HG02798 (cell line): Measurements from ENCODE around the gene KCNE4.
A peak's percentile ranks its signal among the peaks of the same experiment; 100 is the strongest.

Experiments
- ATAC-seq: cut with Tn5 transposase; IDR thresholded peaks from one replicate; pipeline ENCODE4 v1.9.1; 2021; ENCODE audit warnings: mild to moderate bottlenecking; ENCODE audit not compliant: unreplicated experiment, poor library complexity

The KCNE4 gene

DNA sequence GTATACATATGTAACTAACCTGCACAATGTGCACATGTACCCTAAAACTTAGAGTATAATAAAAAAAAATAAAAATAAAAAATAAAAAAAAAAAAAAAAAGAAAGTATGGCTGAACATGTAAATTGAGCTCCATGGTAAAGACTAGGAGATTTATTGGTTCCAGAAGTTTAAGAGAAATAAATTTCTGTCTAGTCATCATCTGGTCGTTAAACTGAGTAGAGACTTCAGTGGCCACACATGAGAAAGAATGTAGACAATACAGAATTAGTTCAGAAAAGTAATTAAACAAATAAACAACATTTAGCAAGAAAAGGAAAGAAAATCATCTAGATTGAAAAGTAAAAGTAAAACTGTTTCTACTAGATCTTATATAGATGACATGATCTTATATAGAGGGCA, 12.4 kb upstream of the KCNE4 start:
- ATAC-seq, result no peak

GRCh38 chr2:223040527-223040926, 11.5 kb upstream of the KCNE4 start:
- ATAC-seq, result no peak

GRCh38 chr2:223041527-223042109, 10.4 kb upstream of the KCNE4 start:
- ATAC-seq, result no peak

GRCh38 chr2:223042284-223042683, 9.7 kb upstream of the KCNE4 start:
- ATAC-seq, result no peak

- ATAC-seq, result no peak
Observed at GRCh38 chr2:223042704-223043118, 9.3 kb upstream of the KCNE4 start.

- ATAC-seq, result no peak
Observed at GRCh38 chr2:223043164-223043941, 8.6 kb upstream of the KCNE4 start.

DNA sequence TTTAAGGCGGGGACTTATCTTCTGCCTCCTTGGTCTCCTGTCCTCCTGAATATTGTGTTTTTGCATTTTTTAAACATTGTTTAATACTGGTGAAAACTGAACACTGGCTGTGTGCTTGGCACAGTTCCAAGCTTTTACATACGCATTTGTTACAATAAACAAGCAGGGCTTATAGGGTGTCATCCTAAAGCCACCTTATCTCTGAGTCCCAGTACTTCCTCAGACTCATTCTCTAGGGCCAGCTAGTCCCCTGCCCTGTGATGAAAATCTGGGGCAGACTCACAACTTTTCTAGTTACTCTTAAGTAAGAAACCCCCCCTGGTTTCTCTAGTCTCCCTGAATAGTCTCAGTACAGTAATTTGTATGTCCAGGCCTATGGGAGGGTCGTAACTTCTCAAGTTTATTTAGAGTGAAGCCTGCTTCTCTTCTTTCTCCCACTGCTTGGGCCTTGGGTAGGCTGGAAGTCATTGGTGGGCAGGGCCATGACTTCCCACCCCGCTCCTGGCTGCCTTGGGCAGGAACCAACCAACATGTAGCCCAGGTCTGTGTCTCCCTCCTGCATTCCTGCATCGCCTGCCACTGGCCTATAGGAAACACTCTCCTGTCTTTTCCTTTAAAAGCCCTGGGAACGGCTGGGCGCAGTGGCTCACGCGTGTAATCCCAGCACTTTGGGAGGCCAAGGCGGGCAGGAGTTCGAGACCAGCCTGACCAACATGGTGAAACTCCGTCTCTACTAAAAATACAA, 7.7 kb upstream of the KCNE4 start:
- no peak for ATAC-seq

GRCh38 chr2:223044916-223045700, 6.9 kb upstream of the KCNE4 start:
- ATAC-seq, result no peak

GRCh38 chr2:223046470-223047040, 5.4 kb upstream of the KCNE4 start:
- no peak for ATAC-seq

DNA sequence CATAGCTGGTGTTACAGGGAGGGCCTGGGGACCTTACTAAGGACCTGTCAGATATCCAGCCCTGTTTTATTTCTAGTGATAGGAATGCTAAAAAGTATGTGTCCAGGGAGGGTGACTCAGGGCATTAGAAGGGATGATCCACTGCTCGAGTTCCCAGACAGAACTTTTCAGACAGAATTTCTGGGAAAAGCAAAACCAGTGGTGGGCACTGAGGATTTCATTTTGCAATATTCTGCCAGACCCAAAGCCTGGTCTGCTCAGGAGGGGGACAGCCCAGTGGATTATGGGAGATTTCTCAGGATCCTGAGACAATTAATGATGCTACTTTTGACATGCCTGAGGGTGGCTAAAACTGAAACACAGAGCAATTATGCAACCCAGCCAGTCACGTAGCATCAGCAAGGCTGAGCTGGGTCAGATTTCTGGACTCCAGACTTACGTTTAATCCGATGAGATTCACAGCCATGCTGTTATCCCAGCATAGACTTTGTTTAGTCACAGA, 4.7 kb upstream of the KCNE4 start:
- ATAC-seq, result no peak

- ATAC-seq, result peak; percentile 63
Observed at GRCh38 chr2:223048519-223048918, 3.5 kb upstream of the KCNE4 start.

DNA sequence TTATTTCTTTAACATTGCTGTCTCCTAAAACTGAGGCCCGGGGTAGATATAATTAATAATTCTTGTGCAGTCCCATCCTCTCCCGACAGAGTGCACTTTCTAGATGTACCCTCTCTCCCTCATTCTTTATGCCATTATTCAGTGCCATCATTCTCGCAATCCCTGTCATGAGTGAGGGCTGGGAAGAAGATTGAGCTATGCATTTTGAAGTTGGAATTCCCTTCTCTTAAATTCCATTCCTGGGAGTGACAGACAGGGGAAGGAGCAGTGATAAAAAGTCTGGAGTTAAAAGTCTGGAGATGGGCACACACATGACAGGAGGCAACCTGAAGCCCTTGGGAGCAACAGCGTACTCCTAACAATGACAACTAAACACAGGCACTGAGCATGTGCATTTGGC, 2.6 kb upstream of the KCNE4 start:
- no peak for ATAC-seq

GRCh38 chr2:223050188-223050587, 1.8 kb upstream of the KCNE4 start:
- ATAC-seq, result no peak

DNA sequence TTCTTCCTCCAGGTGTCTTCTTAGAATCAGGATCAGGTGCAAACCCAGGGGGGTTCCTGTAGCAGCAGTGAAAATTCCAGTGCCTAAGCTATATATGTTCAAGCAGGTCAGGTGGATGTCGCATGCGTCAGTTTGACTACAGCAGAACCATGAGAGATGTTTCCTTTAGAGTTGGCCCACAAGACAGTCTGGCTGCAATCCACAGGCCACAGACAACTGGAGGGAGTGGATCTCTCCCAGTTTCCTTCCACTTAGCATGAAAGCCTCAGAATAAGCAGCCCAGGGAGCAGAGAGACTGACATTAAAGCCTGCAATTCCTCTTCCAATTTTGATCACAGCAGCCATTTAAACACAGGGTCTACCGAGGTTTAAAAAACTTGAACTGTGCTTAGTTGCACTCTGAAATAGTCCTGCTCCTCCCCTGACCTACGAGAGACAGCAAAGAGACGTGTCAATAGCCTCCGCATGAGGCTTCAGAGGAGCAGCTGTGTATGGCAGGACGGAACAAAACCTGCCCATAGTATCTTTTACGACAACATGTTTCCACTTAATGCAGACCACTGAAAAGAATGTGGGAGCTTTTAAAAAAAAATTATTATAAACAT, 988 bp upstream of the KCNE4 start:
- no peak for ATAC-seq

DNA sequence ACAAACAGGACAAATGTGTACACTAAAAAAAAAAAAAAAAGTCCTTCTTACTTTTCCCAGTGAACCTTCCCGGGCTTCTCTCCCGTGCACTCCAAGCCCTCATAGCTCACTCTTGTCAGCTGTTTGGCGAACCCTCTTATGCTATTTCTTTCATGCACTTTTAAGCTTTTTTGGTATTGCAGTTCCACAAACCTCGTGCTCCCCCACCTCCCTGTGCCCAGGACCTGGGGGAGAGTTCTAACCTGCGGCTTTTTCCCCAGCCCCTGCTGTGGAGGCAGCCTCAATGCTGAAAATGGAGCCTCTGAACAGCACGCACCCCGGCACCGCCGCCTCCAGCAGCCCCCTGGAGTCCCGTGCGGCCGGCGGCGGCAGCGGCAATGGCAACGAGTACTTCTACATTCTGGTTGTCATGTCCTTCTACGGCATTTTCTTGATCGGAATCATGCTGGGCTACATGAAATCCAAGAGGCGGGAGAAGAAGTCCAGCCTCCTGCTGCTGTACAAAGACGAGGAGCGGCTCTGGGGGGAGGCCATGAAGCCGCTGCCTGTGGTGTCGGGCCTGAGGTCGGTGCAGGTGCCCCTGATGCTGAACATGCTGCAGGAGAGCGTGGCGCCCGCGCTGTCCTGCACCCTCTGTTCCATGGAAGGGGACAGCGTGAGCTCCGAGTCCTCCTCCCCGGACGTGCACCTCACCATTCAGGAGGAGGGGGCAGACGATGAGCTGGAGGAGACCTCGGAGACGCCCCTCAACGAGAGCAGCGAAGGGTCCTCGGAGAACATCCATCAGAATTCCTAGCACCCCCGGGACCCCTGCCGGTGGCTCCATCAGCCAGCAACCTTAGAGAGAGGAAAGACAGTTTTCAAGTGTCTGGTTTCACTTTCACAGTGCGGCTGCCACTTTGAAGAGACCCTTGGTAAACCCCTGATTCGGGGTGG, 826 bp downstream of the KCNE4 start:
- ATAC-seq, result no peak

DNA sequence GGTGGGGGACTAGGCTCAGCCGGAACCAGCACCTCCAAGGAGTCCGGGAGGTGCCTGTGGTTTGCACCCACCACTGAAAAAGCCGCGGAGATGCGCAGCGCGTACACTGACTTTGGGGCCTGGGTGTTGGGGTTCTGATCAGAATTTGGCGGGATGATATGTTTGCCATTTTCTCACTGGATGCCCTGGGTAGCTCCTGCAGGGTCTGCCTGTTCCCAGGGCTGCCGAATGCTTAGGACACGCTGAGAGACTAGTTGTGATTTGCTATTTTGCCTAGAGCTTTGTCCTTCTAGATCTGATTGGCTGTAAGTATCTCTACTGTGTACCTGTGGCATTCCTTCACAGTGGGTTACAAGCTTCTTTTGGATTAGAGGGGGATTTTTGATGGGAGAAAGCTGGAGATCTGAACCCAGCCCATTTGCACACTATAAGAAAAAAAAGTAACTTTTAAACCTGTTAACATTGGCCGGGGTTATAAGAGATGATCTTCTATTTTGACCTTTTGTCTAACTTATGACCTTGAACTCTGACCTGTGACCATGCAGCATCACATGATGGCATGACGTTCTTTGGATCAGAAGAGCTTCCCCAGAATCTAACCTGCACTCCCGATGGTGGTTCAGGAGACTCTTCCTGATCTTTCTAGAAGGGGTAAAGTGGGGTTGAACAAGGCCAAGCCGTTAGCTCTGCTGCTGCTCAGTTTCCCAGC, 1.6 kb downstream of the KCNE4 start:
- ATAC-seq, result no peak

DNA sequence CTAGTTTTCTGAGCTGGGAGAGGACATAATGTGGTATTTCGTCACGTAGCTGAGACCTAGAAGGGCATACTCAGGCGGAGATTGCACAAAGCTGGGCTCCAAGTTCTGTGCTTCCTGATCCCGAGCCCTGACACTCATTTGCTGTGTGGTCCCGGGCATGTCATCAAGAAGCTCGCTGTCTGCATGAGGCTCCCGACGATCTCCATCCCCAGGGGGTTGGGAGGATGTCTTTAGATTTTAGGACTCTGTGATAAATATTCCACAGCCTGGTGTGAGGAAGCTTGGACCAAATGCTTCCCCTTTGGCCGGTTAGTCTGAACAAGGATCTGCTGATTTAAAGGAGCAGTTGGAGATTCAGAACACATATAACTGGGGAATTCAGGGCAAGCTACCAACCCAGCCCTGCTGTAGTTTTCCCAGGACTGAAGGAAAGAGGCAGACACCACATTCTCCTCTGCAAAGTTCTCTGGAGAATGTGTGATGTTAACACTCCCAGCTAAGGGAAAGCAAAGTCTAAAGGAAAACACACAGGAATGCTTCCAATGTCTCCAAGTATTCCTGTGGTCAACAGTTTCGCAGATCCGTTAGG, 2.3 kb downstream of the KCNE4 start:
- ATAC-seq, result no peak

DNA sequence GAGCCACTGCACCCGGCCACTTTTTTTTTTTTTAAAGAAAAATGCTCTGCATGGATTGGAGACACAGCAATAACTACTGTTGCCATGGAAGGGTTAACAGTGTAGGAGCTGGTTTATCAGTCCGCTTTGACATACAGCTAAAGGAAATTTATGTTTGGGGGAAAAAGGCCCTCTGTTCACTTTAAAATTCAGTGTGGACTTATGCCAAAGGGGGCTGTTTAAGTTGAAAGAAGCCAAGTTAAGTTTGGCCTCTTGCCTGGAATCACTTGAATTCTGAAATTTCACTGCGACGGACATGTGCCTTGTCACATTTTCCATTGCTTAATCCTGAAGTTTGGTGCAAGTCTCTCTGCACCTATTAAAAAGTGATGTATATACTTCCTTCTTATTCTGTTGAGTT, 3.1 kb downstream of the KCNE4 start:
- ATAC-seq, result no peak
